HG03558 (cell line): Measurements from ENCODE around the gene WNK2.
"Not testable (repeated sequence)": the region's sequence is repeated elsewhere in the genome, so short reads cannot be mapped to it uniquely, and the experiment has no call there.

ENCODE experiments used
- ATAC-seq: cut with Tn5 transposase; IDR thresholded peaks from one replicate; pipeline ENCODE4 v1.9.1; 2021; ENCODE audit warnings: moderate number of reproducible peaks; ENCODE audit not compliant: unreplicated experiment; ENCODE audit errors: extremely low read depth

Gene WNK2

DNA sequence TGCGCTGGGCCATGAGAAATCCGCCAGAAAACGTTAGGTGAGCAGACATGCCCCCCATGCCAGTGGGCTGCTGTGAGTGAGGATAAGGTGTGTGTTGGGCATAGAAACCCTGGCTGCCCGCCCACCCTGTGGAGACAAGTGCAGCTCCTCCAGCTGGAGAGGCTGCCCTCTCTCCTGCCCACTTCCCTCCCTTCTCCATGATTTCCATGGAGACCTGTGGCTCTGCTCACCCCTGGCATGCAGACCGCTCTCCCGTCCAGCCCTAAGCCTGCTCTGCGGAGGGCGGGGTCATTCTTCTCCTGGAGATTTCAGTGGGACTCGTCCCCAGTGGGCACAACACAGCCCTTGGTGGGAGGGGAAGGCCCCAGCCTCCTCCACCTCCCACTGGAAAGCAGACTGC lies 134.5 kb downstream of the WNK2 start:
- ATAC-seq, result no peak

DNA sequence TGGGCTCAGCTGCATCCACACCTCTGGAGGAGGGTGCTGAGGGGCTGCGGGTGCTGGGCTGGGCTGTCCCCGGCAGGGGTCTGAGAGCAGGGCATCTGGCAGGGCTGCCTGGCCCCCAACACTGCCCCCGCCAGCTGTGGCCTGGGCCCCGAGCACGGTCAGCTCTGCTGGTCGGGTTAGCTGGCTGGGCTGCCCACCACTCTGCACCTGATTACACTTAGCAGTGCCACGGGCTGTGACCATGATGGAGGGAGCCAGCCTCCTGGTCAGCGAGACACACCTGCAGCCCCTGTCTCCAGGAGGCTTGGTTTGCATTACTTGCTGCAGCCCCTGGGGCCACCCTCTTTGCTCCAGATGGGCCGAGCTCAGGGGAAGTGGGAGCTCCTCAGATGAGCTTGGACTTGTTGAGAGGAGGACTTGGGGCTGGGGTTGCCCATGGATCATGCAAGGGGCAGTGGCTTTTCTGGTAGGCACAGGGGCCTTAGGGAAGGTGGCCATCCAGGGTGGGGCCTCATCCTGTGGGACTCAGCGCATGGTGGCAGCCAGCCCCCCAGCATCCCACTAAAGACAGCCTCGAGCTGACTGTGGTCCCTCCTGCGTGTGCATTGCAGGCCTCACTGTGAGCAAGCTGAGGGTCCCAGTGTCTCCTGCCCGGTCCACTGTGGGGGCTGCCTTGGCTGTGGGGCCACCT lies 135.5 kb downstream of the WNK2 start:
- no peak for ATAC-seq

DNA sequence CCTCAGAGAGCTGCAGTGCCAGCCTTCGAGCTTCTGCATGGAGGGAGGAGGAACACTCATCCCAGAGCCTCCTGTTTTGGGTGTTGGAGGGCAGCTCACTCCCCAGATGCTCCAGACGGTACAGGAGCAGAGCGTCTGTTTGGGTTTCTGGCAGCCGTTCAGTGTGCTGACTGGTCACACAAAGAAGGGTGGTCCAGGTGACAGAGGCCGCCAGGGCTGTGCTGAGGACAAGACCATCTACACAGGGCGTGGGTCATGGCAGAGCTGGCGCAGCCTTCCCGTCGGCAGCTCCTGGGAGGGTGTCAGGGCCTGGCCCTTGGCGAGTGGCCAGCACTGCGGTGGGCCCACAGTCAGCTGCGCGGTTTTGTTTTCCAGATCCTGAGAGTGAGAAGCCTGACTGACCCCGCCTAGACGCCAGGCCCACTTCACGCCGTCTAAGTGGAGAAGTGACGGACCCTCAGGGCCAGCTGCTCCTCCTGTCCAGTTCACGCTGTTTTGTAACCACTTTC lies 136.1 kb downstream of the WNK2 start:
- ATAC-seq, result no peak

DNA sequence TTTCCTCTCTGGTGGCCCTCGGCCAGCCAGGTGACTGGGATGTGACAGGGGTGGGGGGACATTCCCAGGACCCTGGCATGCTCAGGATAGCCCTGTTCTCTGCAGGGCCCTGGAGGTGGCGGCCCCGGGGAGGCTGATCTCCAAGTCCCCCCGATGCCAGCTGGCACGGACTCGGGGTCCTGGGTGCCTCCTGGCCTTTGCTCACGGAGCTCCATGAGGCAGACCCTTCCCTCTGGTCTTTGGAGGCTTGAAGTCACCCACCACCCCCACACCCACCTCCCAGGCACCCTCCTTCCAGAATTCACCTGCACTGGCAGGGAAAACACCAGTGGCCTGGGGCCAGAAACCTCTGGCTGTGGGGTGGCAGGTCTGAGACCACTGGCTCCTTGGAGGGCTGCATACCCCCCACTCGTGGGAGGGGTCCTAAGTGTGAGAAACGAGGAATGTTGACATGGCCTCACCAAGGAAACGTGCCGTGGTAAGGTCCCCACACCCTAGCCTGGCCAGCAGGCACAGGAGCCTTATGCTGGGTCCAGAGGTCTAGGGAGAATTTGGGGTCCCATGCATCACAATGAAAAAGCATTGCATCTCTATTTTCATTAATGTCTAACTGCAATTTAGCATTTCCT lies 136.8 kb downstream of the WNK2 start:
- no peak for ATAC-seq

DNA sequence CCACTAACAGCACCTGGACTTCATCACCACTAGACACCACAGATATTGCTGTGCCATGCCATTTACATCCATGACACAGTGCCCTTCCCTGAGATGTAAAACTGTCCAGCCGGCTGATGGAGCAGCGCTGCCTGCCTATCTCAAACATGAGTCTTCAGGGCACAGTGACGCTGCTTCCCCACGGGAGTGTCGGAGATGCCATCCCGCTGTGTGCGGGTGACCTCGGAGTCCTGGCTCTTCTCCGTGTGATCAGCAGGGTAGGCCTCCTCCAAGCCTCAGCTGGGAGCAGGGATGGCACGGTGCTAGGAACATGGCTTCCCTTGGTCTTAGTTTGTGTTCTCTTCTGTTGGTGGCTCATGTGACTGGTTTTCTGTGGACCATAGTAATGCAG lies 137.3 kb downstream of the WNK2 start:
- ATAC-seq, result no peak

DNA sequence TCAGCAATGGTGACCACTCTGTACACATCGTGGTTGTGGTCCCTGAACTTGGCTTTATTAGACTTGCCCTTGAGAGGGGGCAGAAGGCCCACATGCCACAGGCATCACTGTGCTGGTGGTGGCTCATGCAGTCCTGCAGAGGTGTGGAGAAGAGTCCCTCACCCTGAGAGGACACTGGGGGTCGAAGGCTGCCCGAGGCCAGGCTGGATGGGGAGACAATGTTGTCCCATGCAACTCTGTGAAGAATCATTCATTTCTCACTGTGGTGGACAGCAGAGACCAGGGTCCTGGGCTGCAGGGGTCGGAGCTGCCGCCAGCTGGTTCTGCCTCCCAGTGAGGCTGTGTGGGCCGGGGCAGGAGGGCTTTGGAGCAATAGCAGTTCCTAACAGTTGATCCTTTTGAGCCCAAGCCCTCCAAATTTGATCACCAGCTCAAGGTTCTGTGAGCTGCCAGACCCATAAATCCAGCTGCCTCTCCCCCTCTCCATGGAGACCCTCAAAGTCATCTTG lies 139.6 kb downstream of the WNK2 start:
- ATAC-seq, result not testable (repeated sequence)

DNA sequence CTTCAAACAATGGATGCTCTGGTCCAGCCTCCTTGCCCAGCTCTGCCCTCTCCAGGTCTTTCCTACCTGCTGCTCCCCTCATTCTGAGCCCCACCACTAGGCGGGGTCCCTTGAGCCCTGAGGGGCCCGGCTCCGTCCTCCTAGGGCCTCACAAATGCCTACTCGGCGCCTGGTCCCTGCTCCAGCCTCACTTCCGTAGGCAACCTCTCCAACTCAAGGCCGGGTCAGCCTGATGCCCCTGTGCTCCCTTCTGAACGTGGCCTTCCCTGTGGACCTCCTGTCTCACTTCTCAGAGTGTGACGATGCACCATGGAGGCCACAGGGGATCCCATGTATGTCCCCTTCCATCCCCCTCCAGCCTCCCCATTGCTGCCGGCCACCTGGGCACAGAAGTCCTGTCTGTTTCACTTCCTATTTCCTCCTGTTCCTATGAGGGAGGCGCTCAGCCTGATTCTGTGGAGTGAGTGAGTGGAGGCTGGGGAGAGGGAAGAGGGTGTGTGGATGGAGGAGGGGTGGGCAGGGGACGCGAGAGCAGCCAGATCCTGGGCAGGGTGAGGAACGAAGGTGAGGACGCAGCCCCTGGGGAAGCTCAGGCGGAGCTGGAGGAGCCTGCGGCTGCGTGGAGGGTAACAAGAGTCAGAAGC lies 140.4 kb downstream of the WNK2 start:
- ATAC-seq, result no peak

DNA sequence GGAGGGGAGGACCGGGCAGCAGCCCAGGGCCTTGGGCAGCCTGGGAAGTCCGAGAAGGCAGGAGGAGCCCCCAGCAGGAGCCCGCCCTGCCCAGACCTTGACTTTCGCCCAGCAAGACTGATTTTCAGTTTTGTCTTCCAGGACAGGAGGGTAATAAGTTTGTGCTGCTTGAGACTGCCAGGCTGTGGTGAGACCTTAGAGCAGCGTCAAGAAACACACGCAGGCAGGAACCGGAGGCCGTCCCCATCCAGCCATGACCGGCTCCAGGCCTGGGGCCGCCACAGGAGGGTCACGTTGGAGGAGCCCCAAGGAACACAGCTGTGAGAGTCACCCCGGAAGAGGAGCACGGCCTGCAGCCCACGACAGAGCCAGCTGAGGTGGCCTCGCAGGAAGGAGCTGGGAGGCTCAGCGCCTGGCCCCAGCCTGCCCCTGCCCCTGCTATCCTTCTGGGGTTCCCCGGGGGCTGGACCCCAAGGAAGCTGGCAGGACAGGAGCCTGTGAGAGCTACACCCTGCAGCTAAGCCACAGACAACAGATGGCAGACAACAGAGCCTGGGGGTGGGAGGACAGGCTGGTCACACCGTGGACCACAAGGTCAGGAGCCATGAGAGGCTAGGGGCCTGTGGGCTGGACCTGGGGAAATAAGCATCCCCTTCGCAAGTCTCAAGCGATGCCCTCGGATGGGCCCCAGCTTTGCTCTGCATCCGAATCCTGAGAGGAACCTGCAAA lies 141.5 kb downstream of the WNK2 start:
- no peak for ATAC-seq

DNA sequence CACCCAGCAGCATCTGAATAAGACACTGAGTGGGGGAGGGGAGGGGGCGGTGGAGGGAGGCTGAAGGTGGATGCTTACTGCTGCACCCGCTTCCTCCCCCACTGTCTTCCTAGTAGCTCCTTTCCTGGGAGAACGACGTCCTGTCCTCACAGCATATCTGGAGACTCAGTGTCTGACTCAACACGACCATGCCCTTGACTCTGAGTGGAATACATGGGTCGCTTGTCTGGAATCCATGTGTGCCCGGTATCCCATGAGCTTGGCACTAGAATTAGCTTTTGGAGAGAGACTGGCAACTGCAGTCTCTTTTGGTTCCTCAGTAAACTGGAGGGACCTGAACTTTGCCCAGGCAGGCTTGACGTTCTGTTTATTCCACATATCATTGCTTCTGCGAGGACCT lies 142.1 kb downstream of the WNK2 start:
- ATAC-seq, result no peak

DNA sequence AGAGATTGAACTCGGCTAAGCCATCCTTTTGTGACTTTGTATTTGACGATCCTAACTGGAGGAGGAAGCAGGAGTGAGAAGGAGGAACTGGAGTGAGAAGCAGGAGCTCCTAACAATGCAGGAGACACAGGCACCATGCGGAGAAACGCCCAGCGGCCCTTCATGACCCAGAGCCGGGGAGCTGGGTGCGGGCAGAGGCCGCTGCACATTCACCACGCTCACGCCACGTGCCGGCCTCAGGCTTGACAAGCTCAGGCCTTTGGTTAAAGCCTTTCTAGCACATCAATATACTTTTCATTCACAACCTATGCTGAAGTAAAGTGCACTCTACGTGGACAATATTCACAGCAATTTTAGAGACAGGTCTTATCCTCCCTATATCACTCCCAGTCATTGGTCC lies 142.7 kb downstream of the WNK2 start:
- ATAC-seq, result no peak

DNA sequence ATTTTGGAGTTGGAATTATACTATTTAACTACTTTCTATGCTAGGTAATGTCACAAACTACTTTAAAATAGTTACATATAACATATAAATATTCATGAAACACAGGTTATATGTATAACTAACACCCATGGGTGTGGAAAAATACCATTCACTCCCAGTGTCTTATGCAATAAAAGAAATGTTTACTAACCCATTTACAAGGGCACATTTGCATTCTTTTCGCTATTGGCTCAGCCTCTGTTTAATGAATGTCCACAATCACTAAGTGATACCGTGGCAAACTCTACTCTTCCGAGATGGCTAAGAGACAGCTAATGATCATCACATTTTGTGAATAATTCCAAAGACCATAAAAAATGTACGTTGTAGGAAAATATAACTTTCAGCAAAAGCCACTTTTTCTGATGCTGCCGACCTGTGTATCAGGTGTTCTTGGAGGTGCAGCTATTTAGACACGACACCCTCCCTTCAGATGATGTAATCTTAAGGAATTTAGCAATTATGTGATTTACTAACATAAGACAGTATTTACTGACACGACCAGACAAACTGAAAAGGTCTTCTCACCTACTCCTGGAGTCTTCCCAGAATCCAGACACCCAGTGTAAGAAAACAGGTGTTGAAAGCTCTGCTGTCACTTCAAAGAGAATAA lies 145.8 kb downstream of the WNK2 start:
- ATAC-seq, result no peak

DNA sequence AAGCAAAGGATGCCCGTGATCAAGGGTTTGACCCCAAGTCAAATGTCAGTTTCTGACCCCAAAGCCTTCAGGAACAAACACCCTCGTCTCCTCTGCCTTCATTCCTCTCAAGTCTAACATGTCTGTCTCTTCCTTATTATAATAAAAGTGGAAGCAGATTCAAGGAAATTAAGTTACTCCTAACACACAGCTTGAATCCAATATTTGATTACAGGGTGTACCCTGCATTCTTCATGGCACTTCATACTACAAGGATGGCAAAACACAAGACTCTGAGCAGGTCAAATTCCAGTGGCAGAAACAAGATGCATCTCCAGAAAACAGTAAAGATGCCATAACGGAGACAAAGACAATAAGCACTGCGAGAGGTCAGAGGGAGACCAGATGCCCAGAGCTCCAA lies 148.4 kb downstream of the WNK2 start:
- no peak for ATAC-seq

DNA sequence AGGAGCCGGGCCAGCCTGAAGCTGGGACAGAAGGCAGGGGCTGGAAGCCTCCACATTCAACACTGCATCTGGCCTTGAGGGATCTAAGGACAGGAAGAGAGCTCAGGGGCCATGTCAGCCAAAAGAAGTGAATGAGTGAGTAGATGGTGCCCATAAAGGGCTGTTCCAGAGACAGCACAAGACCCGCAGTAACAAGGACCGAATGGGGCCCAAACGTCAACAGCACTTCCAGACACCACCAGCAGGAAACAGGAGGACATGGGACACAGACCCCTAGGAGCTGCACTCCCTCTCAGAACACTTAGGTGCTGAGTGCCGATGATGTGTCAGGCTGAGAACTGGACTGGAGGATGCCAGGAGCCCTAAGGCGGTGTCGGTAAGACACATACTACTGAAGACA lies 152.8 kb downstream of the WNK2 start:
- ATAC-seq, result no peak

DNA sequence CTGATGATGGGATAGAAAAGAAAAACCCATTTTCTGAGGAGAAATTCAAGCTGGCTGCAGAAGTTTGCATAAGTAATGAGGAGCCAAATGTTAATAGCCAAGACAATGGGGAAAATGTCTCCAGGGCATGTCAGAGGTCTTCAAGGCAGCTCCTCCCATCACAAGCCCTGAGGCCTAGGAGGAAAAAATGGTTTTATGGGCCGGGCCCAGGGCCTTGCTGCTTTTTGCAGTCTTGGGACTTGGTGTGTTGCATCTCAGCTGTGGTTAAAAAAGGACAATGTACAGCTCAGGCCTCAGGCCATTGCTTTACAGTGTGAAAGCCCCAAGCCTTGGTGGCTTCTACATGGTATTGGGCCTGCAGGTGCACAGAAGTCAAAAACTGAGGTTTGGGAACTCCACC lies 154.3 kb downstream of the WNK2 start:
- not testable (repeated sequence) for ATAC-seq

DNA sequence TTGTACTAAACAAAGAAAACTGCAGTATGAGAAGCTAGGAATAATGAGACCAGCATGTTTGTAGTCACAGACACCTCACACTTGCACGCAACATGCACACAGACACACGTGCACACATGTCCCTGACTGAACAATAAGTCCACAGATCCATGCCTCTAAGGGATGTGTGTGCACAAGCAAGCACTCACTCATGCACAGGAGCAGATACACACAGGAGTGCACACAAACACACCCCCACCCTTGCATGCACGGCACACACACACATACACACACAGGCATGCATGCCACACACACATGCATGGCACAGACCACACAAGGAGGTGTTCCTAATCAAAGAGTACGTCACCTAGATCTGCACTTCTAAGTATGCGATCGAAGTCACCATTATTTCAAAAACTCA lies 156.2 kb downstream of the WNK2 start:
- no peak for ATAC-seq

DNA sequence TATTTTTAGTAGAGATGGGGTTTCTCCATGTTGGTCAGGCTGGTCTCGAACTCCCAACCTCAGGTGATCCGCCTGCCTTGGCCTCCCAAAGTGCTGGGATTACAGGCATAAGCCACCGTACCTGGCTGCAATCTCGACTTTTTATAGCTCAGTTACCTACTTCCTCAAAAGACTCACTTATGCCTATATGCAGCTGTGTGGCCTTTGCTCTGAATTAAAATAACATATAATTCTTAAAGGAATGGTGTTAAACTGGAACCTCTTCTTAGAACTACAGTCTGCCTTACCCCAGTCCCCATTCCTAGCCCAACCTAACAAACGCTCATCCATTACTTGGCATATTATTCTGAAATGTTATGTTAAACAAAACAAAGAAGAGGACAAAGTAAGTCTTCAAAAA lies 157.9 kb downstream of the WNK2 start:
- ATAC-seq, result not testable (repeated sequence)

DNA sequence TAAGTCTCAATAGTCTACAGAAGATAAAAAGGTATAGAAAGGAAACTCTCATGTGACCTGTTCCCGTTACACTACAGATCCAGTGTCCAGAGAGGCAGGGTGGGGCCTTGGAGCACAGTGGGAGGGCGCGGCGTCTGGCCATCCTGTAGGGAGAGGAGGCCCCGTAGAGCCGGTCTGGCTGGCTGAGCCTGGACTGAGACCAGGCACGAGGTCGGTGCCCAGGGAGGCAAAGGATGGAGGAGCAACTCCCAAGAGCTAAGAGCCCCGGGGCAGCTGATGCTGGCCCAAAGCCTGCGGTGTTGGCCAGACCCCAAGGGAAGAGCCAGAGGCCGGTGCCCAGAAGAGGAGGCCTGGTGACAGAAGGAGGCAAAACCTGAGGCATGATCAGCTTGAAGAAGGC lies 158.5 kb downstream of the WNK2 start:
- not testable (repeated sequence) for ATAC-seq

DNA sequence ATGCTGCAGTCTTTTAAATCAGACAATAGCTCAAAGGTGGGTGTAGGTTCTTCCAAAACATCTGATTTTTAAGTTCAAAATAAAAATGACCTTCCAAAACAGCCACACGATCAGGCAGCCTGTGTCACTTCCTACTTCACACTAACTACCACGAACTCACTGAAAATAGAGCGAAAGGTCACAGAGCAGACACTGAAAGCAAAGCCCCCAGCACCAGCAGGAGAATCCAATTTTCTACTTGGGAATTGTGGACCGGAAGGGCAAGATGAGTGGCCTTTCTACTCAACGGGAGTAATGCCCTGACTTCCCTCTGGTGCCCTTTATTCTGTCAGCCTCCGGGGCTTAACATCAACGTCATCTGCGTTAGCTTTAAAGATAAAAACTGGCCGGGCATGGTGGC lies 159.7 kb downstream of the WNK2 start:
- ATAC-seq, result no peak

DNA sequence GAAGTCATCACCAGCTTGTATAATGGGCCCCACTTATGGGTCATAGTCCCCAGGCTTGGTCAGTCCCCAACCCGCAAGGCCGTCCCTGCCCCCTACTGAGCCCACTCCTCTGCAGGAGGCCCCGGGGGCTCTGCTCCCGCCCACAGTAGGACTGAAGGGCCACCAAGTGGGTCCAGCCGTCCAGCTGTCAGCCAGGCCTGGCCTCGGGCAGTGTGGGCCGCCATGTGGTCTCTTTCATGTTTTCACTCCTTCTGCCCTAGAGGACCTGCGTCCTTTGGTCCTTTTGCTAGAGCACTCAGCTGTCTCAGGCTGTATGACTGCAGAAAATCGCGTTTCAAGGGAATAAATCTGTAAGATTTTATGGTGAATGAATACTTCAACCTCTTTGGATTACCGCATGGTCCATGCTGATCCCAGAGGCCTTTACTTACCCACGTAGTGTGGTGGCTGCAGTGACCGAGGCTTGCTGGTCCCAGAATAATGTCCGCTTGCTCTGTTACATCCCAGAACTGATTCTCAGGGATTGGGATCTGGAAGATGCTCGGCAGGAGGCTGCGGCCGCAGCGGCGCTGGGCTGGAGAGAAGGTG lies 161.8 kb downstream of the WNK2 start:
- no peak for ATAC-seq
